ENCODE data around the gene GPX3. TPM values are rescaled to one million over a fixed set of nuclear protein-coding genes. Genes with fewer than 3 reads are reported as not detected.

Gene GPX3
- total and polyA plus RNA-seq, 2 experiments from 2014 or later = 28.0 to 48.9 TPM

DNA sequence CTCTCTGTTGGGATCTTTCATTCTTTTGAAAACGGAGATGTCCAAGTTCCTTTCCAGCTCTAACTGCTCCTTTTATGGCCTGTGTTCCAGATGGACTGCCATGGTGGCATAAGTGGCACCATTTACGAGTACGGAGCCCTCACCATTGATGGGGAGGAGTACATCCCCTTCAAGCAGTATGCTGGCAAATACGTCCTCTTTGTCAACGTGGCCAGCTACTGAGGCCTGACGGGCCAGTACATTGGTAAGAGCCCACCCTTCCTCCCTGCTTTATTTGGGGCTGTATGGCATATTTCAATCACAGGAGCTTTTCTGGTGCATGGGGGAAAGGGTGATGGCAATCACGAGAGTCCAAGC, 4.8 kb downstream of the GPX3 start:
- H3K9me2 ChIP-seq (ENCODE audit: insufficient read depth) = no peaks in the 10 kb centered on the region
- no peak overlapping the region for H3K4me2 ChIP-seq
- no peaks in the 10 kb centered on the region; the same call in 1 of the 3 replicates for H3K4me1 Mint-ChIP-seq
- no peaks in the 10 kb centered on the region for H3F3A ChIP-seq (replicated peaks; ENCODE audit: low read depth)
- DNase-seq (ENCODE audit: low spot score) (no peak), ATAC-seq (no peak)
- no peak overlapping the region for H3K4me3 Mint-ChIP-seq
- H3K4me3 ChIP-seq = no peak overlapping the region
- no peak for TF ChIP-seq EZH2 (IDR thresholded peaks at IDR 0.05; ENCODE audit: low read depth, unreplicated experiment)
- TF ChIP-seq, protein P1, sequence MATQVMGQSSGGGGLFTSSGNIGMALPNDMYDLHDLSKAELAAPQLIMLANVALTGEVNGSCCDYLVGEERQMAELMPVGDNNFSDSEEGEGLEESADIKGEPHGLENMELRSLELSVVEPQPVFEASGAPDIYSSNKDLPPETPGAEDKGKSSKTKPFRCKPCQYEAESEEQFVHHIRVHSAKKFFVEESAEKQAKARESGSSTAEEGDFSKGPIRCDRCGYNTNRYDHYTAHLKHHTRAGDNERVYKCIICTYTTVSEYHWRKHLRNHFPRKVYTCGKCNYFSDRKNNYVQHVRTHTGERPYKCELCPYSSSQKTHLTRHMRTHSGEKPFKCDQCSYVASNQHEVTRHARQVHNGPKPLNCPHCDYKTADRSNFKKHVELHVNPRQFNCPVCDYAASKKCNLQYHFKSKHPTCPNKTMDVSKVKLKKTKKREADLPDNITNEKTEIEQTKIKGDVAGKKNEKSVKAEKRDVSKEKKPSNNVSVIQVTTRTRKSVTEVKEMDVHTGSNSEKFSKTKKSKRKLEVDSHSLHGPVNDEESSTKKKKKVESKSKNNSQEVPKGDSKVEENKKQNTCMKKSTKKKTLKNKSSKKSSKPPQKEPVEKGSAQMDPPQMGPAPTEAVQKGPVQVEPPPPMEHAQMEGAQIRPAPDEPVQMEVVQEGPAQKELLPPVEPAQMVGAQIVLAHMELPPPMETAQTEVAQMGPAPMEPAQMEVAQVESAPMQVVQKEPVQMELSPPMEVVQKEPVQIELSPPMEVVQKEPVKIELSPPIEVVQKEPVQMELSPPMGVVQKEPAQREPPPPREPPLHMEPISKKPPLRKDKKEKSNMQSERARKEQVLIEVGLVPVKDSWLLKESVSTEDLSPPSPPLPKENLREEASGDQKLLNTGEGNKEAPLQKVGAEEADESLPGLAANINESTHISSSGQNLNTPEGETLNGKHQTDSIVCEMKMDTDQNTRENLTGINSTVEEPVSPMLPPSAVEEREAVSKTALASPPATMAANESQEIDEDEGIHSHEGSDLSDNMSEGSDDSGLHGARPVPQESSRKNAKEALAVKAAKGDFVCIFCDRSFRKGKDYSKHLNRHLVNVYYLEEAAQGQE (IDR thresholded peaks at IDR 0.05; ENCODE audit: unreplicated experiment) = no peak
- no peak for TF ChIP-seq POLR2AphosphoS5 (IDR thresholded peaks at IDR 0.05; ENCODE audit: low read depth)
- no peak for TF ChIP-seq CREB1 (CRISPR knock-in tag; IDR thresholded peaks at IDR 0.05; ENCODE audit: low read depth)
- TF ChIP-seq, protein P2, sequence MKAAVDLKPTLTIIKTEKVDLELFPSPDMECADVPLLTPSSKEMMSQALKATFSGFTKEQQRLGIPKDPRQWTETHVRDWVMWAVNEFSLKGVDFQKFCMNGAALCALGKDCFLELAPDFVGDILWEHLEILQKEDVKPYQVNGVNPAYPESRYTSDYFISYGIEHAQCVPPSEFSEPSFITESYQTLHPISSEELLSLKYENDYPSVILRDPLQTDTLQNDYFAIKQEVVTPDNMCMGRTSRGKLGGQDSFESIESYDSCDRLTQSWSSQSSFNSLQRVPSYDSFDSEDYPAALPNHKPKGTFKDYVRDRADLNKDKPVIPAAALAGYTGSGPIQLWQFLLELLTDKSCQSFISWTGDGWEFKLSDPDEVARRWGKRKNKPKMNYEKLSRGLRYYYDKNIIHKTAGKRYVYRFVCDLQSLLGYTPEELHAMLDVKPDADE (IDR thresholded peaks at IDR 0.05) = no peak
- TF ChIP-seq ZNF331 (CRISPR knock-in tag; IDR thresholded peaks at IDR 0.05; ENCODE audit: low read depth) = no peak
- no peak for TF ChIP-seq NANOG (IDR thresholded peaks at IDR 0.05; ENCODE audit: borderline replicate concordance)
- TF ChIP-seq ZNF114 (CRISPR knock-in tag; IDR thresholded peaks at IDR 0.05) = no peak
- no peak for TF ChIP-seq EZH2phosphoT487 (IDR thresholded peaks at IDR 0.05; ENCODE audit: unreplicated experiment)
- TF ChIP-seq, protein P3, sequence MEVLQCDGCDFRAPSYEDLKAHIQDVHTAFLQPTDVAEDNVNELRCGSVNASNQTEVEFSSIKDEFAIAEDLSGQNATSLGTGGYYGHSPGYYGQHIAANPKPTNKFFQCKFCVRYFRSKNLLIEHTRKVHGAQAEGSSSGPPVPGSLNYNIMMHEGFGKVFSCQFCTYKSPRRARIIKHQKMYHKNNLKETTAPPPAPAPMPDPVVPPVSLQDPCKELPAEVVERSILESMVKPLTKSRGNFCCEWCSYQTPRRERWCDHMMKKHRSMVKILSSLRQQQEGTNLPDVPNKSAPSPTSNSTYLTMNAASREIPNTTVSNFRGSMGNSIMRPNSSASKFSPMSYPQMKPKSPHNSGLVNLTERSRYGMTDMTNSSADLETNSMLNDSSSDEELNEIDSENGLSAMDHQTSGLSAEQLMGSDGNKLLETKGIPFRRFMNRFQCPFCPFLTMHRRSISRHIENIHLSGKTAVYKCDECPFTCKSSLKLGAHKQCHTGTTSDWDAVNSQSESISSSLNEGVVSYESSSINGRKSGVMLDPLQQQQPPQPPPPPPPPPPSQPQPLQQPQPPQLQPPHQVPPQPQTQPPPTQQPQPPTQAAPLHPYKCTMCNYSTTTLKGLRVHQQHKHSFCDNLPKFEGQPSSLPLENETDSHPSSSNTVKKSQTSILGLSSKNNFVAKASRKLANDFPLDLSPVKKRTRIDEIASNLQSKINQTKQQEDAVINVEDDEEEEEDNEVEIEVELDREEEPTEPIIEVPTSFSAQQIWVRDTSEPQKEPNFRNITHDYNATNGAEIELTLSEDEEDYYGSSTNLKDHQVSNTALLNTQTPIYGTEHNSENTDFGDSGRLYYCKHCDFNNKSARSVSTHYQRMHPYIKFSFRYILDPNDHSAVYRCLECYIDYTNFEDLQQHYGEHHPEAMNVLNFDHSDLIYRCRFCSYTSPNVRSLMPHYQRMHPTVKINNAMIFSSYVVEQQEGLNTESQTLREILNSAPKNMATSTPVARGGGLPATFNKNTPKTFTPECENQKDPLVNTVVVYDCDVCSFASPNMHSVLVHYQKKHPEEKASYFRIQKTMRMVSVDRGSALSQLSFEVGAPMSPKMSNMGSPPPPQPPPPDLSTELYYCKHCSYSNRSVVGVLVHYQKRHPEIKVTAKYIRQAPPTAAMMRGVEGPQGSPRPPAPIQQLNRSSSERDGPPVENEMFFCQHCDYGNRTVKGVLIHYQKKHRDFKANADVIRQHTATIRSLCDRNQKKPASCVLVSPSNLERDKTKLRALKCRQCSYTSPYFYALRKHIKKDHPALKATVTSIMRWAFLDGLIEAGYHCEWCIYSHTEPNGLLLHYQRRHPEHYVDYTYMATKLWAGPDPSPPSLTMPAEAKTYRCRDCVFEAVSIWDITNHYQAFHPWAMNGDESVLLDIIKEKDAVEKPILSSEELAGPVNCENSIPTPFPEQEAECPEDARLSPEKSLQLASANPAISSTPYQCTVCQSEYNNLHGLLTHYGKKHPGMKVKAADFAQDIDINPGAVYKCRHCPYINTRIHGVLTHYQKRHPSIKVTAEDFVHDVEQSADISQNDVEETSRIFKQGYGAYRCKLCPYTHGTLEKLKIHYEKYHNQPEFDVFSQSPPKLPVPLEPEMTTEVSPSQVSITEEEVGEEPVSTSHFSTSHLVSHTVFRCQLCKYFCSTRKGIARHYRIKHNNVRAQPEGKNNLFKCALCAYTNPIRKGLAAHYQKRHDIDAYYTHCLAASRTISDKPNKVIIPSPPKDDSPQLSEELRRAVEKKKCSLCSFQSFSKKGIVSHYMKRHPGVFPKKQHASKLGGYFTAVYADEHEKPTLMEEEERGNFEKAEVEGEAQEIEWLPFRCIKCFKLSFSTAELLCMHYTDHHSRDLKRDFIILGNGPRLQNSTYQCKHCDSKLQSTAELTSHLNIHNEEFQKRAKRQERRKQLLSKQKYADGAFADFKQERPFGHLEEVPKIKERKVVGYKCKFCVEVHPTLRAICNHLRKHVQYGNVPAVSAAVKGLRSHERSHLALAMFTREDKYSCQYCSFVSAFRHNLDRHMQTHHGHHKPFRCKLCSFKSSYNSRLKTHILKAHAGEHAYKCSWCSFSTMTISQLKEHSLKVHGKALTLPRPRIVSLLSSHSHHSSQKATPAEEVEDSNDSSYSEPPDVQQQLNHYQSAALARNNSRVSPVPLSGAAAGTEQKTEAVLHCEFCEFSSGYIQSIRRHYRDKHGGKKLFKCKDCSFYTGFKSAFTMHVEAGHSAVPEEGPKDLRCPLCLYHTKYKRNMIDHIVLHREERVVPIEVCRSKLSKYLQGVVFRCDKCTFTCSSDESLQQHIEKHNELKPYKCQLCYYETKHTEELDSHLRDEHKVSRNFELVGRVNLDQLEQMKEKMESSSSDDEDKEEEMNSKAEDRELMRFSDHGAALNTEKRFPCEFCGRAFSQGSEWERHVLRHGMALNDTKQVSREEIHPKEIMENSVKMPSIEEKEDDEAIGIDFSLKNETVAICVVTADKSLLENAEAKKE (CRISPR knock-in tag; IDR thresholded peaks at IDR 0.05) = no peak
- TF ChIP-seq JUNB (IDR thresholded peaks at IDR 0.05; ENCODE audit: unreplicated experiment) = no peak
- TF ChIP-seq, protein P4, sequence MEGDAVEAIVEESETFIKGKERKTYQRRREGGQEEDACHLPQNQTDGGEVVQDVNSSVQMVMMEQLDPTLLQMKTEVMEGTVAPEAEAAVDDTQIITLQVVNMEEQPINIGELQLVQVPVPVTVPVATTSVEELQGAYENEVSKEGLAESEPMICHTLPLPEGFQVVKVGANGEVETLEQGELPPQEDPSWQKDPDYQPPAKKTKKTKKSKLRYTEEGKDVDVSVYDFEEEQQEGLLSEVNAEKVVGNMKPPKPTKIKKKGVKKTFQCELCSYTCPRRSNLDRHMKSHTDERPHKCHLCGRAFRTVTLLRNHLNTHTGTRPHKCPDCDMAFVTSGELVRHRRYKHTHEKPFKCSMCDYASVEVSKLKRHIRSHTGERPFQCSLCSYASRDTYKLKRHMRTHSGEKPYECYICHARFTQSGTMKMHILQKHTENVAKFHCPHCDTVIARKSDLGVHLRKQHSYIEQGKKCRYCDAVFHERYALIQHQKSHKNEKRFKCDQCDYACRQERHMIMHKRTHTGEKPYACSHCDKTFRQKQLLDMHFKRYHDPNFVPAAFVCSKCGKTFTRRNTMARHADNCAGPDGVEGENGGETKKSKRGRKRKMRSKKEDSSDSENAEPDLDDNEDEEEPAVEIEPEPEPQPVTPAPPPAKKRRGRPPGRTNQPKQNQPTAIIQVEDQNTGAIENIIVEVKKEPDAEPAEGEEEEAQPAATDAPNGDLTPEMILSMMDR (conservative IDR thresholded peaks at IDR 0.05; ENCODE audit: low read depth in 2 of 2) = no peak
- TF ChIP-seq STAT1 (IDR thresholded peaks at IDR 0.05; ENCODE audit: unreplicated experiment) = no peak
- H3K9me3 Mint-ChIP-seq = no peaks in the 10 kb centered on the region
- no peaks in the 10 kb centered on the region for H3K79me2 ChIP-seq (replicated peaks; ENCODE audit: insufficient read depth)
- H3K27me3 Mint-ChIP-seq (ENCODE audit: insufficient read depth, low read depth, poor library complexity) = peaks cover 14% of the 10 kb centered on the region
- peaks cover 7% of the 10 kb centered on the region; the same call in 2 of the 3 replicates for H3K36me3 Mint-ChIP-seq (ENCODE audit: low read depth)
- no peak overlapping the region for H3K27ac Mint-ChIP-seq
- no peak overlapping the region for H3K27ac ChIP-seq (ENCODE audit: low read depth)
- peaks cover 10% of the 10 kb centered on the region; the same call in 1 of the 2 replicates for H3K27me3 ChIP-seq (ENCODE audit: insufficient read depth)
- H3K36me3 ChIP-seq (ENCODE audit: insufficient read depth) = no peaks in the 10 kb centered on the region
- H2AFZ ChIP-seq = no peak overlapping the region
- peaks cover 3% of the 10 kb centered on the region; the same call in 1 of the 2 replicates for H4K20me1 ChIP-seq (replicated peaks; ENCODE audit: insufficient read depth)
- peaks cover 4% of the 10 kb centered on the region; the same call in 1 of the 2 replicates for H3K4me1 ChIP-seq (ENCODE audit: insufficient read depth)
